Thoracic aorta (tissue), 2 donors: Measurements from ENCODE around the gene REL. TPM values are rescaled to one million over a fixed set of nuclear protein-coding genes. Genes with fewer than 3 reads are reported as not detected.
A peak's percentile ranks its signal among the peaks of the same experiment; 100 is the strongest.

Experiments
- ATAC-seq: fragments of 150-250 bp; one replicate; pipeline ENCODE4 v1.8.0; 2017; ENCODE audit warnings: low read depth; ENCODE audit not compliant: insufficient number of reproducible peaks, low FRiP score
- DNase-seq: peaks from one replicate; pipeline ENCODE4 v3.0.0-alpha.2; 2020; ENCODE audit warnings: low spot score
- H3K27ac ChIP-seq, 2 donors: fragments of 200-600 bp; sonication (generic); 1 replicate in 1 of 2; 2 replicates in 1 of 2; pipeline ENCODE4 v1.5.1; 2016; ENCODE audit warnings: mild to moderate bottlenecking in 2 of 2, moderate library complexity in 2 of 2
- H3K27me3 ChIP-seq: fragments of 200-600 bp; sonication (generic); replicated peaks from 2 replicates; pipeline ENCODE4 v1.6.0; 2016; ENCODE audit warnings: mild to moderate bottlenecking; ENCODE audit not compliant: insufficient read depth
- H3K36me3 ChIP-seq: fragments of 200-600 bp; sonication (generic); one replicate; pipeline ENCODE4 v1.5.1; 2016
- H3K4me1 ChIP-seq, 2 donors: fragments of 200-600 bp; sonication (generic); 1 replicate in 1 of 2; 2 replicates in 1 of 2; pipeline versions ENCODE4 v1.5.1 to v1.6.0; 2016; ENCODE audit warnings: low read depth in 2 of 2, mild to moderate bottlenecking in 1 of 2; ENCODE audit not compliant: control insufficient read depth in 1 of 2
- H3K4me3 ChIP-seq: fragments of 200-600 bp; sonication (generic); 2 replicates; pipeline ENCODE4 v1.5.1; 2016; ENCODE audit warnings: mild to moderate bottlenecking
- H3K9me3 ChIP-seq: fragments of 200-600 bp; sonication (generic); 2 replicates; pipeline ENCODE4 v1.5.1; 2016
- CTCF ChIP-seq: fragments of 200-600 bp; sonication (generic); IDR thresholded peaks from one replicate; pipeline ENCODE4 v1.5.1; 2019; ENCODE audit warnings: antibody characterized with exemption
- total RNA-seq, 2 donors: library from RNA; depleted of rRNA; stranded (reverse); fragments of >200 nt; gene quantifications; one replicate each; pipeline versions ENCODE4 v1.1.0 to v1.2.3, GENCODE V29; 2016

The REL gene
- 10 to 100 TPM; 15.7 to 26.9 TPM for total RNA-seq

GRCh38 chr2:60881047-60881932, at the start of gene REL:
TSS of gene REL (plus strand) at chr2:60881574. CDS start at chr2:60881841, 267 bp downstream.
- H3K4me3 ChIP-seq = peak within 1 kb of the TSS; percentile 85
- no peaks in the 10 kb centered on the region for H3K27me3 ChIP-seq
- H3K4me1 ChIP-seq = peaks cover 12 to 23% of the 10 kb centered on the region in 2 donors
- peak within 1 kb of the TSS; percentile 86 to 93 for H3K27ac ChIP-seq
- H3K36me3 ChIP-seq = no peaks in the 10 kb centered on the region
- no peaks in the 10 kb centered on the region for H3K9me3 ChIP-seq
- ATAC-seq (peak; percentile 96), DNase-seq (peak; percentile 53)
- TF ChIP-seq CTCF = no peak

- no peak for ATAC-seq
- Histone ChIP-seq H3K27me3 (no peaks in the 10 kb centered on the region), H3K27ac (no peak overlapping the region), H3K36me3 (no peaks in the 10 kb centered on the region), H3K9me3 (no peaks in the 10 kb centered on the region), H3K4me3 (no peak overlapping the region), H3K4me1 (no peaks in the 10 kb centered on the region)
- no peak for TF ChIP-seq CTCF
- DNase-seq = no peak
Measured at GRCh38 chr2:60831921-60832320, 49.5 kb upstream of the REL start.

- H3K27me3 ChIP-seq = no peaks in the 10 kb centered on the region
Measured at GRCh38 chr2:60832621-60833020, 48.8 kb upstream of the REL start.

GRCh38 chr2:60834270-60834717, 47.1 kb upstream of the REL start:
- TF ChIP-seq CTCF = no peak
- no peak for ATAC-seq
- Histone ChIP-seq H3K36me3 (no peaks in the 10 kb centered on the region), H3K27me3 (no peaks in the 10 kb centered on the region), H3K27ac (no peak overlapping the region), H3K9me3 (no peaks in the 10 kb centered on the region), H3K4me1 (no peaks in the 10 kb centered on the region), H3K4me3 (no peak overlapping the region)
- no peak for DNase-seq

More at GRCh38 chr2:60832621-60833020, 48.8 kb upstream of the REL start:
- Histone ChIP-seq H3K4me1 (no peaks in the 10 kb centered on the region), H3K36me3 (no peaks in the 10 kb centered on the region), H3K4me3 (no peak overlapping the region), H3K27ac (no peak overlapping the region), H3K9me3 (no peaks in the 10 kb centered on the region)
- TF ChIP-seq CTCF = no peak
- no peak for ATAC-seq
- DNase-seq = no peak

GRCh38 chr2:60836491-60836890, 44.9 kb upstream of the REL start:
- H3K27me3 ChIP-seq = no peaks in the 10 kb centered on the region
- H3K4me1 ChIP-seq = no peaks in the 10 kb centered on the region
- no peak overlapping the region for H3K27ac ChIP-seq
- H3K9me3 ChIP-seq = no peaks in the 10 kb centered on the region
- ATAC-seq (no peak), DNase-seq (no peak)
- no peak for TF ChIP-seq CTCF
- no peak overlapping the region for H3K4me3 ChIP-seq
- H3K36me3 ChIP-seq = no peaks in the 10 kb centered on the region
